NCI-H146 treated with DMSO at 0.1 percent for 48 hours (cell line): ENCODE measurements around the gene SLCO3A1.

Experiments
- DNase-seq: peaks from one replicate; lab custom pipeline; 2025; ENCODE audit not compliant: unreplicated experiment; lab: John Stamatoyannopoulos, UW

SLCO3A1 gene

GRCh38 chr15:91881569-91882297, 28.2 kb downstream of the SLCO3A1 start:
- no peak for DNase-seq

GRCh38 chr15:91882858-91883586, 29.5 kb downstream of the SLCO3A1 start:
- DNase-seq = no peak

GRCh38 chr15:91884606-91885005, 31.1 kb downstream of the SLCO3A1 start:
- no peak for DNase-seq

- DNase-seq = no peak
These were observed 31.5 kb downstream of the SLCO3A1 start for GRCh38 chr15:91885054-91885453.

GRCh38 chr15:91885714-91886270, 32.3 kb downstream of the SLCO3A1 start:
- no peak for DNase-seq

GRCh38 chr15:91886878-91887277, 33.4 kb downstream of the SLCO3A1 start:
- DNase-seq = no peak

GRCh38 chr15:91887321-91887720, 33.8 kb downstream of the SLCO3A1 start:
- DNase-seq = no peak

- DNase-seq = no peak
These were observed 34.4 kb downstream of the SLCO3A1 start for GRCh38 chr15:91887921-91888373.

- DNase-seq = no peak
These were observed 35.8 kb downstream of the SLCO3A1 start for GRCh38 chr15:91889111-91889815.

- no peak for DNase-seq
These were observed 37.1 kb downstream of the SLCO3A1 start for GRCh38 chr15:91890614-91891013.

- DNase-seq = no peak
These were observed 37.6 kb downstream of the SLCO3A1 start for GRCh38 chr15:91891101-91891500.

GRCh38 chr15:91891788-91892345, 38.4 kb downstream of the SLCO3A1 start:
- no peak for DNase-seq

GRCh38 chr15:91892436-91892835, 38.9 kb downstream of the SLCO3A1 start:
- no peak for DNase-seq

- no peak for DNase-seq
These were observed 41.1 kb downstream of the SLCO3A1 start for GRCh38 chr15:91894606-91895005.

- no peak for DNase-seq
These were observed 41.5 kb downstream of the SLCO3A1 start for GRCh38 chr15:91895051-91895450.

- no peak for DNase-seq
These were observed 43.0 kb downstream of the SLCO3A1 start for GRCh38 chr15:91896341-91897055.

- DNase-seq = no peak
These were observed 44.3 kb downstream of the SLCO3A1 start for GRCh38 chr15:91897585-91898372.

GRCh38 chr15:91898843-91899242, 45.3 kb downstream of the SLCO3A1 start:
- no peak for DNase-seq

GRCh38 chr15:91904942-91905341, 51.4 kb downstream of the SLCO3A1 start:
- no peak for DNase-seq

- DNase-seq = no peak
These were observed 54.9 kb downstream of the SLCO3A1 start for GRCh38 chr15:91908391-91908790.
